NCI-H345 (cell line): Measurements from ENCODE around the gene SLC29A1.
"Not testable (repeated sequence)": the region's sequence is repeated elsewhere in the genome, so short reads cannot be mapped to it uniquely, and the experiment has no call there.

ENCODE experiments used
- DNase-seq: peaks from one replicate; lab custom pipeline; 2025; lab: John Stamatoyannopoulos, UW

SLC29A1 gene

GRCh38 chr6:44223319-44224028 is at the start of gene SLC29A1:
TSS of gene SLC29A1 (plus strand) at chr6:44223595. CDS start at chr6:44227314, 3,719 bp downstream.
- DNase-seq: peak; percentile 78

- DNase-seq: no peak
Measured at GRCh38 chr6:44176130-44176761, 47.1 kb upstream of the SLC29A1 start.

- DNase-seq: no peak
Measured at GRCh38 chr6:44176762-44177509, 46.5 kb upstream of the SLC29A1 start.

DNA sequence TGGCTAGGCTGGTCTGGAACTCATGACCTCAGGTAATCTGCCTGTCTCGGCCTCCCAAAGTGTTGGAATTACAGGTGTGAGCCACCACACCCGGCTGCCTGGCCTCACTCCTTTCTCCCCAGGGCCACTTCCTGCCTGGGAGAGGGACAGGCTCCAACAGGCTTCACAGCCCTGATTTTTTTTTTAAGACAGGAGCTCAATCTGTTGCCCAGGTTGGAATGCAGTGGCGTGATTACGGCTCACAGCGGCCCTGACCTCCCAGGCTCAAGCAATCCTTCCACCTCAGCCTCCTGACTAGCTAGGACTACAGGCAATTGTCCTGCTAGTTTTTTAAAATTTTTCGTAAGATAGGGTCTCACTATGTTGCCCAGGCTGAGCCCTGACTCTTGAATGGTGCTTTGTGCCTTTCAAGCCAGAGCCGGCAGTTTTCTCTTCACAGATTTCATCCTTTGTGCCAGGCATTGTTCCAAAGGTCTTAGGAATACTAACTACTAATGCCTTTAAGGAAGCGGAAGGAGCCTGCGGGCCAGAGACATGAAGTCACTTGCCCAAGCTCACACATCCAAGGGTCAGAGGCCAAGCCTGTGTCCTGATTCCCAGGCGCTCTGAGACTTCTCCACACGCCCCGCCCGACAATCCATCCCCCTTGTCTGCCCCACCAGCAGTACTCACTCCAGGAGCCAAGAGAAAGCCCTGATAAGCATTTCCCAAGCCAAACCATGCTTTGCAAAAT is 45.5 kb upstream of the SLC29A1 start:
- DNase-seq: no peak

GRCh38 chr6:44178424-44179071 is 44.8 kb upstream of the SLC29A1 start:
- DNase-seq: no peak

DNA sequence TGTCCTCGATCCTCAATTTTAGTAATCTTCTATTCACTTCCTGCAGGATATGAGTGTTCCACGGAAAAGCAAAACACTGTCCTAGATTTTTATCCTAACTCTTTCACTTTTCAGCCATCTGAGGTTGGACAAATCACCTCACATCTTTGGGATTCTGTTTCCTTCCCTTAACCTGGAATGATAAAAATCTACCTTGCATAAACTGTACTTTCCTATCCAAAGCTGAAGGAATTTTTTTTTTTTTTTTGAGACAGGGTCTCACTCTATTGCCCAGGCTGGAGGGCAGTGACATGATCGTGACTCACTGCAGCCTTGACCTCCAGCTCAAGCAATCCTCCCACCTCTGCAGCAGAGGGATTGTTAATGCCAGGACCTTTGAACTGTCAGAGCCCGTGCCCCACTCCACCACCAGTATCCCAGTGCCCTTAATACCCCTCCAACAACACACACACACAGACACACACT is 44.3 kb upstream of the SLC29A1 start:
- DNase-seq: no peak

DNA sequence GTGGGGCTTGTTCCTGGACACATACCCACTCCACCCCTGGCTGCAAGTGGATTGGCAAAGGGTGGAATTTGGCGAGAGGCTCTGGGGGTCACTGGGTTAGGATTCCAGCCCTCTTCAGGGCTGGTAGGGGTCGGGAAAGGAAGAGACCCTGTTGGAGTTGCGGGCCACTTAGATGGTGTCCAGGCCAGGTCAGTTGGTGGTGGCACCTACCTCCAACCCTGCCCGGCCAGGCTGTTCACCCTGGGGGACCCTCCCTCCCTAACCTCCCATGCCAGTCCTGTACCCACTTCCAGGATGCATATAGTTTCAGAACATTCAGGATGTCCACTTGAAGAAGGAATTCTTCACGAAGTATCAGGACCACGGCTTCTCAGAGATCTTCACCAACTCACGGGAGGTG is 43.7 kb upstream of the SLC29A1 start:
- DNase-seq: no peak

GRCh38 chr6:44180406-44180805 is 43.0 kb upstream of the SLC29A1 start:
- no peak for DNase-seq

- no peak for DNase-seq
Measured at GRCh38 chr6:44180886-44181285, 42.5 kb upstream of the SLC29A1 start.

- not testable (repeated sequence) for DNase-seq
Measured at GRCh38 chr6:44181784-44182183, 41.6 kb upstream of the SLC29A1 start.

GRCh38 chr6:44182911-44183390 is 40.4 kb upstream of the SLC29A1 start:
- DNase-seq: no peak

- no peak for DNase-seq
Measured at GRCh38 chr6:44183783-44184182, 39.6 kb upstream of the SLC29A1 start.

GRCh38 chr6:44185356-44185755 is 38.0 kb upstream of the SLC29A1 start:
- DNase-seq: not testable (repeated sequence)

GRCh38 chr6:44185953-44186634 is 37.3 kb upstream of the SLC29A1 start:
- DNase-seq: no peak

DNA sequence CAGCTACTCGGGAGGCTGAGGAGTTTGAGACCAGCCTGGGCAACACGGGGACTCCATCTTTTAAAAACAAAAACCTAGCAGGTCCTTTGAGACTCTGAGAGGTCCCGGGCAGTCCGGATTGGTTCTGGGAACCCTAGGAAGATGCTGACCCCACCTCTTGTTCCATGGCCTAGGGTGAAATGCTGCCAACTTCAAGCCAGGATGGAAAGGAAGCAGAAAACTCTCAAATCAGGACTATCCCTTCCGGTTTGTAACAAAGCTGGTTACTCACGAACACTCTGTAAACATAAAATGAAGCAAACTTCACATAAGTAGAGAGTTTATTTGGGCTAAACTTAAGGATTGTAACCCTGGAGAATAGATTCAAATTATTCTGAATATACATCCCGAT is 36.8 kb upstream of the SLC29A1 start:
- no peak for DNase-seq

- DNase-seq: no peak
Measured at GRCh38 chr6:44188819-44189218, 34.6 kb upstream of the SLC29A1 start.

- no peak for DNase-seq
Measured at GRCh38 chr6:44189257-44189656, 34.1 kb upstream of the SLC29A1 start.

DNA sequence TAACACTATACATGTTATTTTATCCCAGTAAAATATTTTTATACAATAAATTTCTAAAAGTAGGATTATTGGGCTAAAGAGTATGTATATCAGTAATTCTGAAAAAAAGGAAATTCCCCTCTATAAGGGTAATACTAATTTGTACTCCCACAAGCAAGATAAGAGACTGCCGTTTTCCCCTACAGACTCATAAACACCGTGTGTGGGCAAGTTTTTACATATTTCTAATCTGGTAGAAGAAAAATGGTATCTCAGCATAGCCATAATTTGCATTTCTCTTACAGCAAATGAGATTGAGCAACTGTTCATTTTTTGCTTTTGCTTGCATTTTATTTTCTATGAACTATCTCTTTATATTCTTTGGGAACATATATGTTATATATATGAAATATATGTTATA is 32.7 kb upstream of the SLC29A1 start:
- no peak for DNase-seq

- DNase-seq: no peak
Measured at GRCh38 chr6:44192428-44193041, 30.9 kb upstream of the SLC29A1 start.

DNA sequence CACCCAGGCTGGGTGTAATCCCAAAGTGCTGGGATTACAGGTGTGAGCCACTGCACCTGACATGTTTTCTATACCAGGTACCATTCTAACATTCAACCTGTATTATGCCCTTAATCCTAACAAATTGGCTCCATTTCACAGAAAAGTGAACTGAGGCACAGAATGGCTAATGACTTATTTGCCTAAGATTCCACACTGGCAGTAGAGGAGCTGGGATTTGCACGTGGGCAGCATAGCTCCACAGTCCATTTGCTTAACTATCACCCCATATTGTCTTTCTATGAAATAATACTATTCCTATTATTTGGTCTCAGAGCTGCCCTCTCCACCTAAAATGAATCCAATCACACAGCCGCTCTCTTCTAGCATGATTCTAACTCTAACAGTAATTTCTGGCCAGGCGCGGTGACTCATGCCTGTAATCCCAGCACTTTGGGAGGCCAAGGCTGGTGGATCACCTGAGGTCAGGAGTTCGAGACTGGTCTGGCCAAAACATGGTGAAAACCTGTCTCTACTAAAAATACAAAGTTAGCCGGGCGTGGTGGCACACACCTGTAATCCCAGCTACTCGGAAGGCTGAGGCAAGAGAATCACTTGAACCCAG is 30.0 kb upstream of the SLC29A1 start:
- DNase-seq: no peak
